Stimulated activated CD4-positive, alpha-beta T cell treated with anti-CD3 and anti-CD28 coated beads, Interleukin-15, amount 100 ng/mL, for 1 hour (primary cell): ENCODE data around the gene ZBTB24.
A peak's percentile ranks its signal among the peaks of the same experiment; 100 is the strongest.

ENCODE experiments used
- DNase-seq, 2 donors: peaks; one replicate each; pipeline ENCODE4 v3.0.0-alpha.2; 2020; ENCODE audit warnings: low read depth in 1 of 2, low spot score in 1 of 2

Gene ZBTB24

GRCh38 chr6:109452181-109452580 lies 30.8 kb downstream of the ZBTB24 start:
- no peak for DNase-seq

GRCh38 chr6:109451376-109451775 lies 31.6 kb downstream of the ZBTB24 start:
- no peak for DNase-seq

- DNase-seq: no peak
These were observed 32.2 kb downstream of the ZBTB24 start for GRCh38 chr6:109450801-109451200.

GRCh38 chr6:109449795-109450673 lies 33.0 kb downstream of the ZBTB24 start:
- no peak for DNase-seq

- no peak for DNase-seq
These were observed 33.8 kb downstream of the ZBTB24 start for GRCh38 chr6:109449064-109449794.

- no peak for DNase-seq
These were observed 34.4 kb downstream of the ZBTB24 start for GRCh38 chr6:109448615-109449014.

- no peak for DNase-seq
These were observed 35.0 kb downstream of the ZBTB24 start for GRCh38 chr6:109447878-109448555.

GRCh38 chr6:109447087-109447486 lies 35.9 kb downstream of the ZBTB24 start:
- no peak for DNase-seq

GRCh38 chr6:109446541-109446940 lies 36.5 kb downstream of the ZBTB24 start:
- DNase-seq: no peak

GRCh38 chr6:109446072-109446471 lies 36.9 kb downstream of the ZBTB24 start:
- DNase-seq: no peak

GRCh38 chr6:109445382-109445781 lies 37.6 kb downstream of the ZBTB24 start:
- no peak for DNase-seq

GRCh38 chr6:109443425-109443950 lies 39.5 kb downstream of the ZBTB24 start:
- DNase-seq: no peak

- DNase-seq: no peak
These were observed 40.6 kb downstream of the ZBTB24 start for GRCh38 chr6:109442393-109442924.

GRCh38 chr6:109441069-109441816 lies 41.8 kb downstream of the ZBTB24 start:
- DNase-seq: peak in 1 of 2 donors; percentile 30

GRCh38 chr6:109440331-109441068 lies 42.5 kb downstream of the ZBTB24 start, which contains the start of the genes PPIL6 and SMPD2:
Gene PPIL6, minus strand, starts transcription at chr6:109440628. Its CDS starts 38 bp downstream, at chr6:109440590.
Gene SMPD2, plus strand, starts transcription at chr6:109440724. Its CDS starts 398 bp downstream, at chr6:109441122.
- peak; percentile 63 to 75 for DNase-seq

- DNase-seq: no peak
These were observed 47.0 kb downstream of the ZBTB24 start for GRCh38 chr6:109436041-109436440.

- no peak for DNase-seq
These were observed 48.6 kb downstream of the ZBTB24 start for GRCh38 chr6:109434456-109434855.

- DNase-seq: no peak
These were observed 53.5 kb downstream of the ZBTB24 start for GRCh38 chr6:109429496-109429895.

GRCh38 chr6:109428889-109429477 lies 54.0 kb downstream of the ZBTB24 start:
- no peak for DNase-seq
